GM21381 (cell line): ENCODE data around the gene MT1G.
"Not testable (repeated sequence)": the region's sequence is repeated elsewhere in the genome, so short reads cannot be mapped to it uniquely, and the experiment has no call there.

Experiments used
- ATAC-seq: cut with Tn5 transposase; IDR thresholded peaks from one replicate; pipeline ENCODE4 v1.9.1; 2021; ENCODE audit warnings: mild to moderate bottlenecking, moderate library complexity; ENCODE audit not compliant: unreplicated experiment

MT1G gene

DNA sequence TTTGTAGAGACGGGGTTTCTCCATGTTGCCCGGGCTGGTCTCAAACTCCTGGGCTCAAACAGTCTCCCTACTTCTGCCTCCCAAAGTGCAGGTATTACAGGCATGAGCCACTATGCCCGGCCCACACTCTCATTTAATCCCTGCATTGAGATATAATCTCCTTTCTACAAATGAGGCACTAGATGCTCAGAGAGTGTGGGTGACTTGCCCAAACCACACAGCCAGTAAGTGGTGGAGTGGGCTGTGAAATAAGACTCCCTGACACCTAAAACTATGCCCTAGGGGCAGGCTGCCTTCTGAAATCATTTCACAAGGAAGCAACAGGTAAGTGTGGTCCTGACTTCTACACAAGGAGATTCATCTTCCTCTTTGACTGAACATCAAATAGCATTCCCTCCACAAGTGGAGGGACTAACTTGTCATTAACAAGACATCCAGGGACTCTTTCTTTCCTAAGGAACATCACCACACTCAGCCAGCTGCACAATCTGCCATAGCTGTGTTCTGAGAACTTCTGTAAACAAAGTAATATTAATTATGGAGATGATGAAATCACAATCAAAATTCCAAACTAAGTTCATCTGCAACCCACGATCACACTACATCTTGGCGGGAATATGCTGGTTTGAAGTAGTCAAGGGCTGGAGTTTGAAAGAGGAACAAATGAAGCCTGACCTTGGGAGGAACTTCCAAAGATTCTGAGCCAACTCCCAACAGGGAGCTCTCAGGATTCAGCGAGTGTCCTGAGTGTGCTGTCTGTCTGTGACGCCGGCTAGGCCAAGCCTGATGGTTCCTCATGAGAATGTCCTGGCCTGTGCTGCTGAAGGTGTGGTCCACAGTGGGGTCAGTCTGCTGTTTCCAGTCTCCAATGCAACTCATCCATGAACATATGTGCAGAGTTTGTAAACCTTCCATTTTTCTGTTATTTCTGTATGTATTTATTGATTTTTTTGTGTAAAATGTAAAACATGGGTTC is 2.3 kb downstream of the MT1G start:
- not testable (repeated sequence) for ATAC-seq

DNA sequence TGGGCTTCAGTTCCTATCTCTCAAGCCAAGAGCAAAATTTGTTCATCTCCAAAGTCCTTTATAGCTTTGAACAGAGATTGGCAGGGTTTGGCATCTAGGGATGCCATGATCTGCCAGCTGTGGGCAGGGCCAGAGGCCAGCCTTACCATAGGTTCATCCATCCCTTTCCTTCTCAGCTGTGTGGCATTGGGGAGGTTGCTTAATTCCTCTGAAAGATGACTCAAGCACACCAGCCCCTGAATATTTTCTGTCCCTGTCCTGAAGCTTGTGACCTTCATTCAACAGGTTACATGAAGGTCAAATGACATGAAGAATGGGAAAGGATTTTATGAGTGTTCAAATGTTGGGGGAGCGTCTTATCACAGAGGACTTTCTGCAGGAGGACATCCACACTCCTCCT is 3.4 kb downstream of the MT1G start:
- ATAC-seq: no peak

DNA sequence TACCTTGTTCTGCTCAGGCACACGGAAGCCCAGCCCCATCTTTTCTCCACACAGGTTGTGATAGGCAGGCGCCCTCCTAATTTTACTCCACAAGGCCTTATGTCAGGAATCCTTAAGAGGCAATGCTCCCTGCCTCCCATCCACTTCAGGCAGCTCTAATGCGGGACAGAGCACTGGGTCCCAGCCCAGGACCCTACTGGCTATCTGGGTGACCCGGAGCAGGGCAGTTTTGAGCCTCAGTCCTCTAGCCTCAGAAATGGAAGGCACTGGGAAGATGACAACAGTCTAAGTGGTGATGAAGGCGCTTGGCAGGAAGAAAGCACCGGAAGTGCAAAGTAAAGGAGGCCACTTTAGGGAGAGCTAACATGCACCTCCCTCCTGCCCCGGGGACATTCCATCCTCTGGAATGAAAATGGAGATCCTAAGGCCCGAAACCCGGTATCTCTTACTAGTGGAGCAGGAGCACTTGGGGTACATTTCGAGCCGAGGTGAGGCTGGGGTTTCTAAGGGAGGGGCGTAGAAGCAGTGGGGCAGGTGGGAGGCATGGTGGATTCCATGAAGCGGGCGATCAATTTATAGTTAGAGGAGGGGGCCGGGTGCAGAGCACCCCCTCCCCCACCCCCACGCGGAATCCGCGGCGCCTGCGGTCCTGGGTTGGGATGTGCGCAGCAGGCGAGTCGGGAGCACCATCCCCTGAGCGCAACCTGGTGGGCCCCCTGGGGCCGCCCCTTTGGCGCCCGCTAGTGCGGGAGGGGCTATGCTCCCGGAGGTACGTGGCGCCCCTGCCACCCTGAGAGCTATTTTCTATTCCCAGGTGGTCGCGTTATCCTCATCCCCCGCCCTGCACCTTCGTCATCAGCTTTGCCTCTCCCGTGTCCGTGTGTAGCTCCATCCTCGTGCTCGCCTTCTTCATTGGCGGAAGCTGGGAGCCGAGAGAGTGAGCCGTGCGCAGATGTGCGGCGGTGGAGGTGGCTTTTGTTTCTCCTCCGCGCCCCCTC is 5.2 kb downstream of the MT1G start:
- no peak for ATAC-seq

- no peak for ATAC-seq
Observed at GRCh38 chr16:56658327-56658875, 9.5 kb downstream of the MT1G start.

DNA sequence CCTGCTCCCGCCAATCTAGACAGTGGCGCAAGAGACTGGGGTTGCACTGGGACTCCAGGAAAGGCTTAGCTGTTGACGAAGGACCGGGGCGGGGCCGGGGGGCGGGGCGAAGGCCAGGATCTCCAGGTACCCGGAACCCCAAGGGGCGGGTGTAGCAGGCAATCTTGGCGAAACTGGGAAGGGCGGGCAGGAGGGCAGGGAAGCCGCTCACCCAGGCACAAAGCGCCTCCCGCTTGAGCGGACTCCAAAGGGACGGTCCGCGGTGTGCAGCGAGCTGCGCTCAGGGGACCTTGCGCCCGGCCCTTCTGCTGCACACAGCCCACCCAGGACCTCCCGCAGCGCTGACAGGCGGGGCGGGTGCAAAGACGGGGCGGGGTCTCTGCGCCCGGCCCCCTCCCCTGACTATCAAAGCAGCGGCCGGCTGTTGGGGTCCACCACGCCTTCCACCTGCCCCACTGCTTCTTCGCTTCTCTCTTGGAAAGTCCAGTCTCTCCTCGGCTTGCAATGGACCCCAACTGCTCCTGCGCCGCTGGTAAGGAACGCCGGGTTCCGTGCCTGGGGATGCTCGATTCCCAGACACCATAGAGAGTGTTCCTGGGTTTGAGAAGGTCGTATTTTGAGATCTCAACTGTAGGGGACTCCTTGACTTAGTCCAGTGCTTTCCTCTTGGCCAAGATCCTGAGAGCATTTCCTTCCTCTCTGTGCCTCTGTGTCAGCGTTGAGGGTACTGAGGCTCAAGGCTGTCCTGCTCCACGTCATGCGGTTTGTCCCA is 10.1 kb downstream of the MT1G start, which contains the start of gene MT1F:
TSS of gene MT1F (plus strand) at position 405 of the 772 bp plus-strand sequence. CDS start at position 505, 100 bp downstream.
- ATAC-seq: no peak

DNA sequence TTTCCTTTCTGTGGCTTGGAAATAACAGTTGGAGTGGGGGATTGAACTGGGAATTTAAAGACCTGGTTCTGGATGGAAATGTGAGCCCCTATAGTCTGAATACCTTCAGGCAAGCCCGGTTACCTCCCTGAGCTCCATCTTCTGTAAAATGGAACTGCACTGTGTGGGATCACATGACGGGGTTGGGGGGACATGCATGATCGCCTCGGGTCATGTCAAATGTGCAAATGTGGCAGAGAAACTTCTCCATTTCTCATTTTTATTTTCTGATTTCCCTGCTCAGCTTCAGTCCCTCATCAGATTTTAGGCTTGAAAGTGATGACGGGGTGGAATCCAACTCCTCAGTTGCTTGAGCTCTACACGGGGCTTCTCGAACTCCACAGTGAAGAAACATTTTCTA is 14.6 kb downstream of the MT1G start:
- no peak for ATAC-seq

- no peak for ATAC-seq
Observed at GRCh38 chr16:56652600-56652999, 15.3 kb downstream of the MT1G start.

- no peak for ATAC-seq
Observed at GRCh38 chr16:56651586-56651985, 16.3 kb downstream of the MT1G start, which contains the start of gene MT1B. Gene MT1B, plus strand, starts transcription at chr16:56651886. Its CDS starts 68 bp downstream, at chr16:56651954.

- no peak for ATAC-seq
Observed at GRCh38 chr16:56649820-56650219, 18.0 kb downstream of the MT1G start.

DNA sequence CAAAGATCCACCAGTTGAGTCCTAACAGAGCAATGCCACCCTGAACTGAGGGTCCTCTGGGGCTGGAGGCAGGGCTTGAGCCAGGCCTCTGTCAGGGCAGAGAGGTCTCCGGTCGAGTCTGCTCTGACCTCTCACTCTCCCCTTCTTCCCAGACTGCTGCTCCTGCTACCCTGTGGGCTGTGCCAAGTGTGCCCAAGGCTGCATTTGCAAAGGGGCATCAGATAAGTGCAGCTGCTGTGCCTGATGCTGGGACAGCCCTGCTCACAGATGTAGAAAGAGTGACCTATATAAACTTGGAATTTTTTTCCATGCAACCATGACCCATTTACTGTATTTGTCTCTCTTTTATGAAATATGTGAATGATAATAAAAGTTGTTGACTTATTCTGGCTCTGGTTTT is 18.6 kb downstream of the MT1G start:
- no peak for ATAC-seq

GRCh38 chr16:56647641-56648431 is 20.0 kb downstream of the MT1G start:
- ATAC-seq: no peak

DNA sequence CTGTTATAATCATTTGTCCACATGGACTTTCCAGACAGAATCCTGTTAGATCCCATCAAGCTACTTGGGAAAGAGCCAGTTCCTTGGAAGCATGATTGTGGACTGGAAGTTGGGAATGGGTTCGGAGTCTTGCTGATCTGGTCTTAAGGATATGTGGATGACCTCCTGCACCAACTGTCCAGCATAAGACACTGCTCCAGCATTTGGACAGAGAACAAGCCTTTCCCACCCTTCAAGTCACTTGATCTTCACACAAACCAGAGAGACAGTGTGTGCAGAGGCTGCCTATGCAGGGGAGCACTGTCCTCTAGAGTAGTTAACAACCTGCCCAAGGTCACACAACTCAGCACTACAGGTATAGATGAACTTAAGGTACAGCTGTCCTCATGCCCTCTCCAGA is 22.0 kb downstream of the MT1G start:
- no peak for ATAC-seq

GRCh38 chr16:56645311-56645710 is 22.6 kb downstream of the MT1G start:
- ATAC-seq: no peak

- ATAC-seq: no peak
Observed at GRCh38 chr16:56643833-56644232, 24.0 kb downstream of the MT1G start.

- ATAC-seq: peak; percentile 77
Observed at GRCh38 chr16:56643080-56643778, 24.6 kb downstream of the MT1G start.

GRCh38 chr16:56641166-56641565 is 26.7 kb downstream of the MT1G start:
- no peak for ATAC-seq

- no peak for ATAC-seq
Observed at GRCh38 chr16:56640076-56640475, 27.8 kb downstream of the MT1G start.

- ATAC-seq: no peak
Observed at GRCh38 chr16:56639045-56639444, 28.8 kb downstream of the MT1G start.
